Measurements from ENCODE around the gene ZFP36. TPM values are rescaled to one million over a fixed set of nuclear protein-coding genes. Genes with fewer than 3 reads are reported as not detected.
"Not testable (repeated sequence)": the region's sequence is repeated elsewhere in the genome, so short reads cannot be mapped to it uniquely, and the experiment has no call there.

The ZFP36 gene
- total RNA-seq, 1 experiment from 2014 or later: 1.9 TPM

GRCh38 chr19:39434123-39435076 is 27.8 kb downstream of the ZFP36 start:
- in situ Hi-C loops (cut with HindIII; ENCODE audit: low sequenced_read_pairs): no loop called here
- no peak for DNase-seq (ENCODE audit: low spot score)

- peak; percentile 98 for DNase-seq (ENCODE audit: low spot score)
- in situ Hi-C loops (cut with HindIII; ENCODE audit: low sequenced_read_pairs): no loop called here
Observed at GRCh38 chr19:39435499-39436349, 29.1 kb downstream of the ZFP36 start, which contains the start of gene RPS16. Gene RPS16 (minus strand): TSS chr19:39435949. CDS start chr19:39435895, 54 bp downstream.

DNA sequence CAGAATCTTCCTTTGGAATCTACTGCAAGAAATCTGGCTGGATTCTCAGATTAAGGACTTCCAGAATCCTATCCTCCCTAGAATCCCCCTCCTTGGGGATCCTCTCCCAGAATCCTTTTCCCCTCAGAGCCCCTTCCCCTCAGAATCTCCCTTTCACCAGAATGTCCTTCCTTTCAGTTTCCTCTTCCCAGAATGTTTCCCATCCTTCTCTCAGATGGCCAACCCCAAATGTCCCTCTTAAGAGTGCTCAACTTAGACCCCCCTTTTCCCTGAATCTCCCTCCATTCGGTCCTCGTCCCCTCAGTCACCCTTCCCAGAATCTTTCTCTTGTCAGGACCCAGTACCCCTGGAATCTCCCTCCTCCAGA is 29.7 kb downstream of the ZFP36 start:
- DNase-seq (ENCODE audit: low spot score): no peak
- in situ Hi-C loops (cut with HindIII; ENCODE audit: low sequenced_read_pairs): no loop called here

- DNase-seq (ENCODE audit: low spot score): no peak
- in situ Hi-C loops (cut with HindIII; ENCODE audit: low sequenced_read_pairs): no loop called here
Observed at GRCh38 chr19:39438270-39438934, 31.8 kb downstream of the ZFP36 start.

DNA sequence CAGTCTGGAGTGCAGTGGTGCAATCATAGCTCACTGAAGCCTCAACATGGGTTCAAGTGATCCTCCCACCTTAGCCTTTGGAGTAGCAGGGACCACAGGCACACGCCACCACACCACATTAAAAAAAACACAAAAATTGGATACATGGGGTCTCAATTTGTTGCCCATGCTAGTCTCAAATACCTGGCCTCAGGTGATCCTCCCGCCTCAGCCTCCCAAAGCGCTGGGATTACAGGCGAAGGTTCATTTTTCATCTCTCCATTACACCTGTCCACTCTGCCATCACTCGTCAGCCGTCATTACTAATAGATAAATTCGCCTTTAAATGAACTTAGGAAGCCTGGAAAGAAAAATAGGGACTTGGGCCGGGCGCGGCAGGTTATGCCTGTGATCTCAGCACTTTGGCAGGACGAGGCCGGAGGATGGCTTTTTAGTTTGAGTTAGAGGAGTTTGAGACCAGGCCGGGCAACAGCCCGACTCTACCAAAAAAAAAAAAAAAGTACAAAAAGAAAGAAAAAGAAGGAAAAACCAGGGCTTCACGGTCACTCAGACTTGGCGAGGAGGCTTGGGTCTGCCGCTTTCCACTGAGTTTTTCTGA is 38.0 kb downstream of the ZFP36 start:
- DNase-seq (ENCODE audit: low spot score): no peak
- in situ Hi-C loops (cut with HindIII; ENCODE audit: low sequenced_read_pairs): no loop called here

GRCh38 chr19:39445196-39446111 is 38.8 kb downstream of the ZFP36 start, which contains the start of gene SUPT5H:
Gene SUPT5H (plus strand): TSS chr19:39445582. CDS start chr19:39445891, 309 bp downstream.
- DNase-seq (ENCODE audit: low spot score): peak; percentile 97
- in situ Hi-C loops (cut with HindIII; ENCODE audit: low sequenced_read_pairs): no loop called here

GRCh38 chr19:39446365-39447084 is 39.9 kb downstream of the ZFP36 start:
- no peak for DNase-seq (ENCODE audit: low spot score)
- in situ Hi-C loops (cut with HindIII; ENCODE audit: low sequenced_read_pairs): no loop called here

- no peak for DNase-seq (ENCODE audit: low spot score)
- in situ Hi-C loops (cut with HindIII; ENCODE audit: low sequenced_read_pairs): no loop called here
Observed at GRCh38 chr19:39448271-39448670, 41.6 kb downstream of the ZFP36 start.

DNA sequence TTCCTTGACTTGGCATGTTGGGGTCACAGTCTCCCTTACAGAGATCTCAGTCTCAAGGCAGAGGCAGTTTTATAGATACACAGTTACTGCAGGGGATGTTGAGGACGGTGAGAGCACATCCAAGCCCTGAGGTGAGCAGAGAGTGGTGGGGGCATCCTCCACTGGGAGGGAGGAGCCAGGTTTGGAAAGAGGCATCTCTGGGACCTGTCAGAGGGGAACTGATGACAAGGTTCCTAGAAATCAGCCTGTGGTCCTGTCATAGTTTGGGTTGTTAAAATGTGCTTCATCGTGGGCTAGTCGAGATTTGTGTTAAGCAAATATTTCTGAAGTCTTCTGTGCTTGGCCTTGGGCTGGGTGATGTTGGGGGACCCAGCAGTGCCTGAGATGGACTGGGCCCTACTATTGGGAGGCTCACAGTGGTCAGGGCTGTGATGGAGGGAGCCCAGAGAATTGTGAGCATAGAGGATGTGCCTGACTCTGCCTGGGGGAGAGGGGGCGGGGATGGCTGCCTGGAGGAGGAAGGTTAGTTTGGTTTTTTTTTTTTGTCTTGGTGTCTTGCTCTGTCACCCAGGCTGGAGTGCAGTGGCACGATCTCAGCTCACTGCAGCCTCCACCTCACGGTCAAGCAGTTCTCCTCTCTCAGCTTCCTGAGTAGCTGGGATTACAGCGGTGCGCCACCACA is 42.6 kb downstream of the ZFP36 start:
- DNase-seq (ENCODE audit: low spot score): no peak
- in situ Hi-C loops (cut with HindIII; ENCODE audit: low sequenced_read_pairs): no loop called here

GRCh38 chr19:39451257-39451656 is 44.6 kb downstream of the ZFP36 start:
- DNase-seq (ENCODE audit: low spot score); in situ Hi-C loops (cut with HindIII; ENCODE audit: low sequenced_read_pairs): not testable (repeated sequence)

Other genes with a start within 250 kb of the ZFP36 start
- gene NCCRP1, start 209.9 kb upstream of the ZFP36 start, total RNA-seq (2014; rRNA removed; shearing (Covaris generic)): 1.7 and 4.5 TPM in 2 replicates
- not detected in 2 replicates for gene SYCN, start 202.6 kb upstream of the ZFP36 start, total RNA-seq (2014; rRNA removed; shearing (Covaris generic))
- not detected in 2 replicates for gene IFNL3, start 161.8 kb upstream of the ZFP36 start, total RNA-seq (2014; rRNA removed; shearing (Covaris generic))
- not detected in 2 replicates for gene IFNL4, start 158.0 kb upstream of the ZFP36 start, total RNA-seq (2014; rRNA removed; shearing (Covaris generic))
- not detected in 2 replicates for gene IFNL2, start 138.5 kb upstream of the ZFP36 start, total RNA-seq (2014; rRNA removed; shearing (Covaris generic))
- gene IFNL1, start 110.4 kb upstream of the ZFP36 start, total RNA-seq (2014; rRNA removed; shearing (Covaris generic)): not detected in 2 replicates
- gene LRFN1, start 86.0 kb upstream of the ZFP36 start, total RNA-seq (2014; rRNA removed; shearing (Covaris generic)): 2.5 and 3.2 TPM in 2 replicates
- gene GMFG, start 70.8 kb upstream of the ZFP36 start, total RNA-seq (2014; rRNA removed; shearing (Covaris generic)): not detected in 2 replicates
- gene SAMD4B, start 64.4 kb upstream of the ZFP36 start, total RNA-seq (2014; rRNA removed; shearing (Covaris generic)): 44.2 and 64.2 TPM in 2 replicates
- gene PAF1, start 15.7 kb upstream of the ZFP36 start, total RNA-seq (2014; rRNA removed; shearing (Covaris generic)): 54.0 and 61.7 TPM in 2 replicates
- 35.9 and 71.8 TPM in 2 replicates for gene MED29, start 15.5 kb upstream of the ZFP36 start, total RNA-seq (2014; rRNA removed; shearing (Covaris generic))
- gene PLEKHG2, start 5.8 kb downstream of the ZFP36 start, total RNA-seq (2014; rRNA removed; shearing (Covaris generic)): 18.3 and 21.3 TPM in 2 replicates
- 167 and 180 TPM in 2 replicates for gene RPS16, start 29.1 kb downstream of the ZFP36 start, total RNA-seq (2014; rRNA removed; shearing (Covaris generic))
- gene SUPT5H, start 38.7 kb downstream of the ZFP36 start, total RNA-seq (2014; rRNA removed; shearing (Covaris generic)): 84.8 and 92.4 TPM in 2 replicates
- 159 and 162 TPM in 2 replicates for gene TIMM50, start 74.0 kb downstream of the ZFP36 start, total RNA-seq (2014; rRNA removed; shearing (Covaris generic))
- gene DLL3, start 92.1 kb downstream of the ZFP36 start, total RNA-seq (2014; rRNA removed; shearing (Covaris generic)): 12.4 and 15.6 TPM in 2 replicates
- gene SELENOV, start 108.3 kb downstream of the ZFP36 start, total RNA-seq (2014; rRNA removed; shearing (Covaris generic)): 4.1 and 27.2 TPM in 2 replicates
- gene EID2B, start 126.0 kb downstream of the ZFP36 start, total RNA-seq (2014; rRNA removed; shearing (Covaris generic)): 5.3 and 15.5 TPM in 2 replicates
- 19.9 and 31.4 TPM in 2 replicates for gene EID2, start 133.3 kb downstream of the ZFP36 start, total RNA-seq (2014; rRNA removed; shearing (Covaris generic))
- gene LGALS13, start 195.7 kb downstream of the ZFP36 start, total RNA-seq (2014; rRNA removed; shearing (Covaris generic)): not detected in 2 replicates
- gene LGALS16, start 249.1 kb downstream of the ZFP36 start, total RNA-seq (2014; rRNA removed; shearing (Covaris generic)): not detected in 2 replicates

Measured in G401 (cell line).